Sigmoid colon (tissue), 4 donors: ENCODE measurements around the gene SLC22A2.

Source experiments
- EP300 ChIP-seq, 4 donors: sonication (generic); formaldehyde crosslinking; IDR thresholded peaks; one replicate each; pipeline ENCODE4 v1.6.1; 2017; ENCODE audit warnings: antibody characterized with exemption in 4 of 4
- POLR2A ChIP-seq, 2 donors: fragments of 450-650 bp; IDR thresholded peaks; one replicate each; pipeline ENCODE4 v1.6.1; 2016; ENCODE audit warnings: antibody characterized with exemption in 2 of 2, mild to moderate bottlenecking in 2 of 2, moderate library complexity in 2 of 2
- TF ChIP-seq, protein P1 (sequence below), 4 experiments: fragments of 450-650 bp in 3 of 4; fragments of 200-600 bp in 1 of 4; IDR thresholded peaks; one replicate each; pipeline ENCODE4 v1.5.1; 2016 to 2019; ENCODE audit warnings: antibody characterized with exemption in 4 of 4, mild to moderate bottlenecking in 3 of 4, moderate library complexity in 2 of 4

DNA sequence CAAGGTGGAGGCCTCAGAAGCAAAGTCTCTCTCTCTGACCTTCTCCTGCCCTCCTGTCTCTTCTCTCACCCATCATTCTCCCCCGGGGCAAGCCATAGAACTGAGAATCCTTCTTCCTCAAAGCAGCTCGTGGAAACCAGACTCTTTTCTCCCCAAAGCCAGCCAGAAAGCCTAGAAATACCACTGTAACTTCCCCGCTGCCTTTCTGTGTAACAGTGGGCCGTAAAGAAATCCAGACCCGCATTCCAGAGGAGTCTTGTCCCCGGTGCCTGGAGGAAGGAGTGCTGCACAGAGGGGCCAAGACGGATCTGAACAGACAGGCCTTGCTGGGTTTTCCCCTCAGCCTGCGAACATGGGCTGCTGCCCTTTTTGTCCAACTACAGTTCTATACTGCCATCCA is 977 bp upstream of the SLC22A2 start:
- TF ChIP-seq, protein P1, sequence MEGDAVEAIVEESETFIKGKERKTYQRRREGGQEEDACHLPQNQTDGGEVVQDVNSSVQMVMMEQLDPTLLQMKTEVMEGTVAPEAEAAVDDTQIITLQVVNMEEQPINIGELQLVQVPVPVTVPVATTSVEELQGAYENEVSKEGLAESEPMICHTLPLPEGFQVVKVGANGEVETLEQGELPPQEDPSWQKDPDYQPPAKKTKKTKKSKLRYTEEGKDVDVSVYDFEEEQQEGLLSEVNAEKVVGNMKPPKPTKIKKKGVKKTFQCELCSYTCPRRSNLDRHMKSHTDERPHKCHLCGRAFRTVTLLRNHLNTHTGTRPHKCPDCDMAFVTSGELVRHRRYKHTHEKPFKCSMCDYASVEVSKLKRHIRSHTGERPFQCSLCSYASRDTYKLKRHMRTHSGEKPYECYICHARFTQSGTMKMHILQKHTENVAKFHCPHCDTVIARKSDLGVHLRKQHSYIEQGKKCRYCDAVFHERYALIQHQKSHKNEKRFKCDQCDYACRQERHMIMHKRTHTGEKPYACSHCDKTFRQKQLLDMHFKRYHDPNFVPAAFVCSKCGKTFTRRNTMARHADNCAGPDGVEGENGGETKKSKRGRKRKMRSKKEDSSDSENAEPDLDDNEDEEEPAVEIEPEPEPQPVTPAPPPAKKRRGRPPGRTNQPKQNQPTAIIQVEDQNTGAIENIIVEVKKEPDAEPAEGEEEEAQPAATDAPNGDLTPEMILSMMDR (IDR thresholded peaks at IDR 0.05), result no peak
- no peak for TF ChIP-seq POLR2A (IDR thresholded peaks at IDR 0.05)
- TF ChIP-seq EP300 (IDR thresholded peaks at IDR 0.05), result no peak
